ENCODE results near the gene TSHZ2.

- TF ChIP-seq POLR2A (IDR thresholded peaks at IDR 0.05; ENCODE audit: borderline replicate concordance, extremely low read depth, insufficient read depth, insufficient read length) (no peak), CTCF (IDR thresholded peaks at IDR 0.05 in 2 of 3, conservative IDR thresholded peaks at IDR 0.05 in 1 of 3; ENCODE audit: borderline replicate concordance in 1 of 3, insufficient read depth in 1 of 3, low read depth in 2 of 3, low read length in 2 of 3) (no peak), EZH2 (IDR thresholded peaks at IDR 0.05) (no peak), REST (IDR thresholded peaks at IDR 0.05; ENCODE audit: low read depth) (no peak), ZBTB33 (IDR thresholded peaks at IDR 0.05; ENCODE audit: extremely low read depth, insufficient replicate concordance, low read length) (no peak), ZNF274 (IDR thresholded peaks at IDR 0.05; ENCODE audit: low read depth, low read length) (no peak), EGR1 (IDR thresholded peaks at IDR 0.05; ENCODE audit: low read depth) (no peak), SP1 (IDR thresholded peaks at IDR 0.05; ENCODE audit: low read depth) (no peak)
Observed at GRCh38 chr20:53149890-53150205, 177.7 kb downstream of the TSHZ2 start.

All from HCT116 (cell line).